Suprapubic skin (tissue), 3 donors: ENCODE data around the gene VGF.

Source experiments
- CTCF ChIP-seq, 2 donors: fragments of 200-600 bp in 1 of 2; fragments of 450-650 bp in 1 of 2; sonication (generic) in 1 of 2; IDR thresholded peaks; one replicate each; pipeline ENCODE4 v1.5.1; 2016 to 2019; ENCODE audit warnings: antibody characterized with exemption in 2 of 2, mild to moderate bottlenecking in 1 of 2, moderate library complexity in 1 of 2
- EP300 ChIP-seq: sonication (generic); formaldehyde crosslinking; IDR thresholded peaks from one replicate; pipeline ENCODE4 v1.6.1; 2017; ENCODE audit warnings: antibody characterized with exemption

- TF ChIP-seq CTCF (IDR thresholded peaks at IDR 0.05) = no peak
- no peak for TF ChIP-seq EP300
Measured at GRCh38 chr7:101121991-101122932, 43.1 kb downstream of the VGF start.
